Cardiac fibroblast (primary cell): Measurements from ENCODE around the gene CPSF4L.
A peak's percentile ranks its signal among the peaks of the same experiment; 100 is the strongest.

Experiments
- DNase-seq, 2 donors: peaks; one replicate each; pipeline versions ENCODE4 v3.0.0 to v3.0.0-alpha.2; 2010; ENCODE audit warnings: low read depth in 2 of 2
- H3K4me3 ChIP-seq, 2 donors: replicated peaks in 1 of 2; 1 replicate in 1 of 2; 2 replicates in 1 of 2; pipeline ENCODE4 v1.5.1; 2011; ENCODE audit warnings: low read depth in 2 of 2, low read length in 2 of 2, mild to moderate bottlenecking in 2 of 2, moderate library complexity in 1 of 2
- CTCF ChIP-seq: IDR thresholded peaks from one replicate; pipeline ENCODE4 v1.5.1; 2011; ENCODE audit warnings: low read depth, mild to moderate bottlenecking, low read length, inconsistent platforms

CPSF4L gene

GRCh38 chr17:73297934-73298861 lies 36.5 kb upstream of the CPSF4L start:
- no peak overlapping the region for H3K4me3 ChIP-seq
- no peak for DNase-seq
- TF ChIP-seq CTCF = no peak

- peak; percentile 83 to 88 for DNase-seq
- no peak overlapping the region for H3K4me3 ChIP-seq
- TF ChIP-seq CTCF = no peak
Observed at GRCh38 chr17:73293480-73293911, 31.8 kb upstream of the CPSF4L start.

GRCh38 chr17:73293031-73293430 lies 31.4 kb upstream of the CPSF4L start:
- no peak overlapping the region for H3K4me3 ChIP-seq
- no peak for DNase-seq
- no peak for TF ChIP-seq CTCF

GRCh38 chr17:73292031-73292531 lies 30.4 kb upstream of the CPSF4L start:
- no peak for TF ChIP-seq CTCF
- H3K4me3 ChIP-seq = peak overlapping the region in 1 of 2 donors; percentile 24
- peak; percentile 50 to 79 for DNase-seq

- H3K4me3 ChIP-seq = peak overlapping the region in 1 of 2 donors; percentile 24
- no peak for TF ChIP-seq CTCF
- peak; percentile 84 to 90 for DNase-seq
Observed at GRCh38 chr17:73291260-73291801, 29.7 kb upstream of the CPSF4L start.

GRCh38 chr17:73290399-73291259 lies 28.9 kb upstream of the CPSF4L start:
- TF ChIP-seq CTCF = no peak
- no peak overlapping the region for H3K4me3 ChIP-seq

More at GRCh38 chr17:73290399-73291259, 28.9 kb upstream of the CPSF4L start:
- DNase-seq = no peak
